H9 (cell line): Measurements from ENCODE around the gene ERMAP. TPM values are rescaled to one million over a fixed set of nuclear protein-coding genes. Genes with fewer than 3 reads are reported as not detected.

Experiments
- DNase-seq: peaks from one replicate; pipeline ENCODE4 v3.0.0-alpha.2; 2017
- H2AFZ ChIP-seq: one replicate; pipeline ENCODE4 v1.6.1; 2013; ENCODE audit warnings: mild to moderate bottlenecking, low read length, control low read depth, moderate library complexity
- H2AK5ac ChIP-seq: 2 replicates; pipeline ENCODE4 v1.6.1; 2013; ENCODE audit warnings: low read length, control low read depth, mixed read lengths; ENCODE audit not compliant: insufficient read length
- H2BK120ac ChIP-seq: one replicate; pipeline ENCODE4 v1.6.1; 2013; ENCODE audit warnings: low read depth, mild to moderate bottlenecking, low read length, control low read depth, inconsistent platforms; ENCODE audit not compliant: poor library complexity, severe bottlenecking
- H2BK12ac ChIP-seq: 2 replicates; pipeline ENCODE4 v1.6.1; 2013; ENCODE audit warnings: low read length, control low read depth, mixed read lengths, low read depth; ENCODE audit not compliant: insufficient read length
- H2BK15ac ChIP-seq: 2 replicates; pipeline ENCODE4 v1.6.1; 2013; ENCODE audit warnings: low read depth, low read length, control low read depth
- H2BK20ac ChIP-seq: one replicate; pipeline ENCODE4 v1.6.1; 2013; ENCODE audit warnings: low read depth, mild to moderate bottlenecking, low read length, control low read depth, inconsistent platforms; ENCODE audit not compliant: poor library complexity, severe bottlenecking
- H2BK5ac ChIP-seq: 2 replicates; pipeline ENCODE4 v1.6.1; 2013; ENCODE audit warnings: low read length, control low read depth, mixed read lengths; ENCODE audit not compliant: insufficient read length
- H3K14ac ChIP-seq: 2 replicates; pipeline ENCODE4 v1.6.1; 2013; ENCODE audit warnings: low read length, control low read depth; ENCODE audit not compliant: insufficient read depth
- H3K18ac ChIP-seq: 2 replicates; pipeline ENCODE4 v1.6.1; 2013; ENCODE audit warnings: low read depth, mild to moderate bottlenecking, mixed read lengths, low read length, control low read depth; ENCODE audit not compliant: insufficient read length
- H3K23ac ChIP-seq: 2 replicates; pipeline ENCODE4 v1.6.1; 2013; ENCODE audit warnings: low read length, control low read depth, mixed read lengths, low read depth; ENCODE audit not compliant: insufficient read length
- H3K23me2 ChIP-seq: 2 replicates; pipeline ENCODE4 v1.6.1; 2013; ENCODE audit warnings: low read depth, mild to moderate bottlenecking, mixed read lengths, low read length, control low read depth; ENCODE audit not compliant: insufficient read length, poor library complexity, severe bottlenecking
- H3K27ac ChIP-seq: 2 replicates; pipeline ENCODE4 v1.5.1; 2013; ENCODE audit warnings: low read length, control low read depth, mixed read lengths, low read depth; ENCODE audit not compliant: insufficient read length
- H3K27me3 ChIP-seq: 2 replicates; pipeline ENCODE4 v1.6.1; 2013; ENCODE audit warnings: low read length, control low read depth, inconsistent platforms; ENCODE audit not compliant: insufficient read depth
- H3K4ac ChIP-seq: 2 replicates; pipeline ENCODE4 v1.6.1; 2013; ENCODE audit warnings: low read depth, mild to moderate bottlenecking, control low read depth, inconsistent platforms, low read length, moderate library complexity
- H3K4me1 ChIP-seq: 2 replicates; pipeline ENCODE4 v1.6.1; 2013; ENCODE audit warnings: low read length, control low read depth, inconsistent platforms; ENCODE audit not compliant: insufficient read depth
- H3K4me2 ChIP-seq: 2 replicates; pipeline ENCODE4 v1.6.1; 2013; ENCODE audit warnings: low read length, control low read depth, mixed read lengths; ENCODE audit not compliant: insufficient read length, insufficient read depth
- H3K56ac ChIP-seq: 2 replicates; pipeline ENCODE4 v1.6.1; 2013; ENCODE audit warnings: low read depth, mild to moderate bottlenecking, mixed read lengths, low read length, control low read depth; ENCODE audit not compliant: insufficient read length
- H3K79me1 ChIP-seq: 2 replicates; pipeline ENCODE4 v1.6.1; 2013; ENCODE audit warnings: low read depth, mild to moderate bottlenecking, moderate library complexity, low read length, control low read depth, inconsistent platforms; ENCODE audit not compliant: insufficient read depth, poor library complexity, severe bottlenecking
- H3K79me2 ChIP-seq: 2 replicates; pipeline ENCODE4 v1.6.1; 2013; ENCODE audit warnings: low read length, control low read depth, inconsistent platforms; ENCODE audit not compliant: insufficient read depth
- H3K9ac ChIP-seq: 2 replicates; pipeline ENCODE4 v1.6.1; 2013; ENCODE audit warnings: low read length, control low read depth, mixed read lengths; ENCODE audit not compliant: insufficient read length; ENCODE audit errors: extremely low read depth
- H3K9me3 ChIP-seq: one replicate; pipeline ENCODE4 v1.6.1; 2013; ENCODE audit warnings: low read depth, low read length, inconsistent platforms; ENCODE audit not compliant: control insufficient read depth
- H3T11ph ChIP-seq: one replicate; pipeline ENCODE4 v1.6.1; 2013; ENCODE audit warnings: mild to moderate bottlenecking, low read length, control low read depth, inconsistent platforms
- H4K20me1 ChIP-seq: one replicate; pipeline ENCODE4 v1.6.1; 2013; ENCODE audit not compliant: control insufficient read depth, insufficient read length, insufficient read depth
- H4K5ac ChIP-seq: 2 replicates; pipeline ENCODE4 v1.6.1; 2013; ENCODE audit warnings: low read depth, mild to moderate bottlenecking, mixed read lengths, low read length, control low read depth; ENCODE audit not compliant: insufficient read length
- H4K8ac ChIP-seq: replicated peaks from 2 replicates; pipeline ENCODE4 v1.6.1; 2013; ENCODE audit warnings: low read length, control low read depth, mixed read lengths, low read depth; ENCODE audit not compliant: insufficient read length
- H4K91ac ChIP-seq: 2 replicates; pipeline ENCODE4 v1.6.1; 2013; ENCODE audit warnings: low read depth, mild to moderate bottlenecking, moderate library complexity, mixed read lengths, low read length, control low read depth; ENCODE audit not compliant: insufficient read length
- H3K27ac Mint-ChIP-seq, 3 experiments: 2 replicates in 2 of 3; 3 replicates in 1 of 3; pipeline ENCODE4 v1.8.0; 2020 to 2021; ENCODE audit warnings: mixed read lengths in 3 of 3, mild to moderate bottlenecking in 1 of 3, moderate library complexity in 1 of 3
- H3K27me3 Mint-ChIP-seq: 2 replicates; pipeline ENCODE4 v1.8.0; 2021; ENCODE audit warnings: low read depth, mild to moderate bottlenecking, moderate library complexity, mixed read lengths
- H3K36me3 Mint-ChIP-seq, 3 experiments: 2 replicates in 2 of 3; 3 replicates in 1 of 3; pipeline ENCODE4 v1.8.0; 2020 to 2021; ENCODE audit warnings: low read depth in 3 of 3, mixed read lengths in 3 of 3; ENCODE audit not compliant: insufficient read depth in 1 of 3
- H3K4me1 Mint-ChIP-seq, 2 experiments: 2 replicates each; pipeline ENCODE4 v1.8.0; 2020; ENCODE audit warnings: mixed read lengths in 2 of 2
- H3K4me3 Mint-ChIP-seq, 2 experiments: 2 replicates in 1 of 2; 3 replicates in 1 of 2; pipeline ENCODE4 v1.8.0; 2020 to 2021; ENCODE audit warnings: mild to moderate bottlenecking in 2 of 2, mixed read lengths in 2 of 2, moderate library complexity in 1 of 2
- H3K9me3 Mint-ChIP-seq, 2 experiments: 2 replicates in 1 of 2; 3 replicates in 1 of 2; pipeline ENCODE4 v1.8.0; 2020; ENCODE audit warnings: mild to moderate bottlenecking in 2 of 2, mixed read lengths in 2 of 2, moderate library complexity in 1 of 2
- CTCF ChIP-seq: fragments of 200-600 bp; sonication (generic); conservative IDR thresholded peaks from 3 replicates; pipeline ENCODE4 v1.8.0; 2021; ENCODE audit warnings: antibody characterized with exemption, mild to moderate bottlenecking
- WGBS: extraction: QIAGEN DNeasy Blood & Tissue Kit; methylation state at CpG from one replicate; pipeline ENCODE4 v1.1.7; 2013; ENCODE audit warnings: missing lambda C conversion rate, low lambda C conversion rate, mixed read lengths; ENCODE audit not compliant: insufficient read length; ENCODE audit errors: extremely low coverage; 5-methylcytosine and 5-hydroxymethylcytosine counted together
- total RNA-seq: library from RNA; stranded (reverse); gene quantifications from 2 replicates; pipeline ENCODE4 v1.2.1, GENCODE V29; 2021

The ERMAP gene
- total RNA-seq, 1 experiment from 2014 or later: 4.5 TPM

- Mint-ChIP-seq H3K4me1 (peaks cover 10% of the 10 kb centered on the region in 2 experiments), H3K4me3 (no peak overlapping the region), H3K27ac (no peak overlapping the region; a peak in 1 of 7 replicates), H3K27me3 (no peaks in the 10 kb centered on the region; the same call in 1 of the 2 replicates), H3K9me3 (no peaks in the 10 kb centered on the region), H3K36me3 (peaks cover 2 to 10% (median 4%) of the 10 kb centered on the region in 3 experiments; a peak in 4 of 7 replicates)
- no peak overlapping the region for H2BK15ac ChIP-seq
- no peaks in the 10 kb centered on the region for H3K23me2 ChIP-seq
- WGBS: no CpG with 5 or more reads among the region's 1 CpG
- H3K4me1 ChIP-seq: no peaks in the 10 kb centered on the region
- no peak overlapping the region for H4K91ac ChIP-seq
- H4K5ac ChIP-seq: no peak overlapping the region
- no peak overlapping the region for H3K4me2 ChIP-seq
- no peaks in the 10 kb centered on the region for H3K79me2 ChIP-seq
- DNase-seq: no peak
- H3T11ph ChIP-seq: no peak overlapping the region
- H3K4ac ChIP-seq: no peak overlapping the region
- no peaks in the 10 kb centered on the region for H4K20me1 ChIP-seq
- H4K8ac ChIP-seq: no peak overlapping the region
- no peak overlapping the region for H2BK20ac ChIP-seq
- no peak overlapping the region; the same call in 1 of the 2 replicates for H3K14ac ChIP-seq
- no peak overlapping the region for H3K18ac ChIP-seq
- no peaks in the 10 kb centered on the region for H3K27me3 ChIP-seq
- H3K79me1 ChIP-seq: no peaks in the 10 kb centered on the region
- H3K27ac ChIP-seq: no peak overlapping the region
- no peak overlapping the region for H2BK12ac ChIP-seq
- no peak overlapping the region for H2BK5ac ChIP-seq
- no peaks in the 10 kb centered on the region for H3K9me3 ChIP-seq
- H3K23ac ChIP-seq: no peak overlapping the region
- no peak overlapping the region for H2AFZ ChIP-seq
- H3K9ac ChIP-seq: no peak overlapping the region
- H3K56ac ChIP-seq: no peak overlapping the region
- no peak for TF ChIP-seq CTCF
- no peak overlapping the region for H2BK120ac ChIP-seq
- no peak overlapping the region for H2AK5ac ChIP-seq
Measured at GRCh38 chr1:42788021-42788420, 28.9 kb upstream of the ERMAP start.
